GM18498 (cell line): ENCODE results near the gene OR51M1.
"Not testable (repeated sequence)": the region's sequence is repeated elsewhere in the genome, so short reads cannot be mapped to it uniquely, and the experiment has no call there.

ENCODE experiments used
- ATAC-seq: cut with Tn5 transposase; IDR thresholded peaks from one replicate; pipeline ENCODE4 v1.9.1; 2021; ENCODE audit warnings: mild to moderate bottlenecking, moderate library complexity; ENCODE audit not compliant: unreplicated experiment

Gene OR51M1, protein sequence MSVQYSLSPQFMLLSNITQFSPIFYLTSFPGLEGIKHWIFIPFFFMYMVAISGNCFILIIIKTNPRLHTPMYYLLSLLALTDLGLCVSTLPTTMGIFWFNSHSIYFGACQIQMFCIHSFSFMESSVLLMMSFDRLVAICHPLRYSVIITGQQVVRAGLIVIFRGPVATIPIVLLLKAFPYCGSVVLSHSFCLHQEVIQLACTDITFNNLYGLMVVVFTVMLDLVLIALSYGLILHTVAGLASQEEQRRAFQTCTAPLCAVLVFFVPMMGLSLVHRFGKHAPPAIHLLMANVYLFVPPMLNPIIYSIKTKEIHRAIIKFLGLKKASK

DNA sequence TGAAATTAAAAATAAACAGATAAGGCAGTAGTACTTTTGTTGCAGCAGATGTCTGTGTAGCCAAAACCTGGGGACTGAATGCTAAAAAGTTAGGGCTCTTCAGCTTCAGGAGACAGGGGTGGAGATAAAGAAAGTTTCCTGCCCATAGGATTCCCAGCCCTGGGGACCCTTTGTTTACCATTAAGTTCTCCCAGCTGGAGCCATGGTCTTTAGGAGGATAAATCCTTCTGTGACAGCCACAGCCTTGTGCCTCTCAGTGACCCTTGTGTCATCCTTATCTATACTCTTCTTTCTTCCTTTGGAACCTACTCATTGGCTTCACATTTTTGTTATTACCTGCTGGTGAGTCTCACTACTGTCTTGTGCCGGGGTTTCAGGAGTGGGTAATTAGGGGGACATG lies at the start of gene OR51M1:
OR51M1 (plus strand) TSS at position 237 of the 400 bp plus-strand sequence. CDS start 5,587 bp downstream, outside the sequence.
- ATAC-seq = no peak

DNA sequence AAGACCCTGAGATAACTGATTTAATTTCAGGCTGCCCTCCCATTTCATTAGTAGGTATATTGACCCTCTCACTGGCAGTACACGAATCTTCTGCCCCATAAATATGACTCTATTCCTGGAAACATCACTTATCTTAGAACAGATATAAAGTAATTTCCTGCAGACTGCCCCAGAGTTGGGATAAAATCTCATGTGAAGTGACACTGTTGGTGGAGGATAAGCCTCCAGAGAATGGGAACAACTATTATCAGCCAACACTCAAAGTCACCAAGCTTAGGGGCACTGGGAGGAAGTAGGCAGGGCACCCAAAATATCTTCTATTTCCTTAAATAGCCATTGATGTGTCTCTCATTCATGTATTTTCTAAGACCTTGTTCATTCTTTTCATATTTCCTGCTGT lies 48.4 kb upstream of the OR51M1 start:
- ATAC-seq = no peak

DNA sequence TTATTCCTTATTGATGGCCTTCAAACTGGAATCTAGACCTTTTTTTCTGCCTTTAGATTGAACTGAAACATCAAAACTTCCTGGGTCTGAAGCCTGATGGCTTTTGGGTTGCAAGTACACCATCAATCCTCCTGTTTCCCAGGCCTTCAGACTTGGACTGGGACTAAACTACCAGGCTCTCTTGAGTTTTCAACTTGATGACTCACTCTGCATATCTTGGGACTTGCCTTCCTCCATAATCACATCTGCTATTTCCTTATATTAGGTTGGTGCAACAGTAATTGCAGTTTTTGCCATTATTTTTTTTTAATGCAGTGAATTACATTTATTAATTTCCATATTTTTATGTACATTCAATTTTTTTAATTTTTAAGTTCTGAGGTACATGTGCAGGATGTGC lies 47.3 kb upstream of the OR51M1 start:
- no peak for ATAC-seq

DNA sequence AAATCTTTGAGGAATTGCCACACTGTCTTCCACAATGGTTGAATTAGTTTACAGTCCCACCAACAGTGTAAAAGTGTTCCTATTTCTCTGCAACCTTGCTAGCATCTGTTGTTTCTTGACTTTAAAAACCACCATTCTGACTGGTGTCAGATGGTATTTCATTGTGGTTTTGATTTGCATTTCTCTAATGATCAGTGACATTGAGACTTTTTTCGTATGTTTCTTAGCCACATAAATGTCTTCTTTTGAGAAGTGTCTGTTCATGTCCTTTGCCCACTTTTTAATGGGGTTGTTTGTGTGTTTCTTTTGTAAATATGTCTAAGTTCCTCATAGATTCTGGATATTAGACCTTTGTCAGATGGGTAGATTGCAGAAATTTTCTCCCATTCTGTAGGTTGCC lies 46.4 kb upstream of the OR51M1 start:
- ATAC-seq = not testable (repeated sequence)

DNA sequence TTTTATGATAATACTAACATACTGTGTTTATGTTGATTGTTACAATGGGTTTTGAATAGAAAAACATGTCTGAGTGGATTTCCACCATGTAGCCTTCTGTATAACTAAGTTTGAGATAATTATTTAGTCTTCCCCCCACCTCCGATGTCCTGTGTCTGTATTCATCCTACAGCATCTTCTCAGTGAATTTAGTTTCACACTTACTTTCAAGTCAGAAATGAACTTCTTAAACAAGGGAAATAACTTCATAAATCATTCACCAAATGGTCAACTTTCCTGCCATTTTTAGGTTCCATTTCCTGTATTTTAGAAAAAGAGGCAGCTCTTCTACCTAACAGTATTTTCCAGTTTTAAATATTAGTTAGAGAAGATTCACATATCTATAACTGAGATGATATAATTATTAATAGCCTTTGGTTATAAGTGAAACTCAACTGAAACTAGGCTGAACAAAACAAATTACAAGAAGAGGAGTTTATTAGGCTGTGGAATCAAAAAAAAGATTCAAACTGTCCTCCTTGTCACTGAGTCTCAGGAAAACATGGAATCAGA lies 43.8 kb upstream of the OR51M1 start:
- ATAC-seq = peak; percentile 71

DNA sequence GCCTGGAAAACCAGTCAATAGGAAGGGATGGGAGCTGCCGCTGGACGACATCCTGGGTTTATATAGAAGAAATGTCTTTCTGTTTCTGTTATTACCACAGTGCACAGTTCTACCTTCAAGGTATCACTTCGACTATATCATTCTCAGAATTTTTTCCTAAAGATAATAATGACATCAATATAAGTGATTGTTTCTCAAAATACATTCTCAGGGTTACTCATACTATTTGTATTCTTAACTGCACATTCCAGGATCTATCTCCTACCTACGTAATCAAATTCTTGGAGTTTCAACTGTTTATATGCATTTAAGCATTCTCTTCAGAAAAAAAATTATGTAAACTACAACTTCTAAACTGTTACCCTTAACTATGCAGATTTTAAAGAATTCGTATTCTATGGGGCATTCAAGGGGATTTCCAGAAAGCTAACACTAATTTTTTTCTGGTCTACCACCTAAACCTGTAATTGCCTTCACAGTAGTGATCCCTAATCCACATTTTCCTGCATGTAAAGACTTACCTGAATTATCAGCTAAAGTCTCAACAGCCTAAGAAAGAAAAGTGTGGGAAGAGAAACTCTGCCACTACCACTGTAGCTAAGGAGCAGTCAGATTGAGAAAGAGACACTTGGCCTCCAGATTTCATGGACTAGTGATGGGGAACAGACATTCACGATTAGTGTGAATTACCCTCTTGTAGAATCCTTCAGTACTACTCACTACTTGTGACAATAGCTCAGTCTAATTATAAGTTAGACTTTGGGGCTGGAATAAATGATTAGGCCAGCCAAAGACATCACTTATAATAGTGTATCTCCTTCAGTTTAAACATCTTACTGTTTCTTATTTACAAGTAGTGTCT lies 39.9 kb upstream of the OR51M1 start, which contains the start of gene OR51B5:
OR51B5 (minus strand) TSS at position 51 of the 862 bp plus-strand sequence; CDS start at position 51, 0 bp downstream.
- no peak for ATAC-seq

DNA sequence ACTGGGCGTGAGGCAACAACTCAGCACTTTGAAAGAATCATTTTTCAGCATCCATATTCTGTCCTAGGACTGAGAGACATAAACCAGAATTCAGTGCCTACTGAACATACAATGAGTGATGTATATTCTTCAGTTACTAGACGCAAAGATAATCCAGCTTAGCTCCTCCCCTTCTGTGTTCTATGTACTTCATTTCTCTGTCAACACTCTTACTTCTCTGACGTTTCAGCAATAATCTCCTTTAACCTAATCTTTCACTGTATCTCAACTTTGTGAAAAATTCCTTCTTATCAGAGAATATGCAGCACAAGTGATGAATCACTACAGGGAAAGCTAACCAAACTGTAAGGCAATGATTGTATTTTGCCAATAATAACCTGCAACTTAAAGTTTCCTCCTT lies 37.8 kb upstream of the OR51M1 start:
- ATAC-seq = no peak

DNA sequence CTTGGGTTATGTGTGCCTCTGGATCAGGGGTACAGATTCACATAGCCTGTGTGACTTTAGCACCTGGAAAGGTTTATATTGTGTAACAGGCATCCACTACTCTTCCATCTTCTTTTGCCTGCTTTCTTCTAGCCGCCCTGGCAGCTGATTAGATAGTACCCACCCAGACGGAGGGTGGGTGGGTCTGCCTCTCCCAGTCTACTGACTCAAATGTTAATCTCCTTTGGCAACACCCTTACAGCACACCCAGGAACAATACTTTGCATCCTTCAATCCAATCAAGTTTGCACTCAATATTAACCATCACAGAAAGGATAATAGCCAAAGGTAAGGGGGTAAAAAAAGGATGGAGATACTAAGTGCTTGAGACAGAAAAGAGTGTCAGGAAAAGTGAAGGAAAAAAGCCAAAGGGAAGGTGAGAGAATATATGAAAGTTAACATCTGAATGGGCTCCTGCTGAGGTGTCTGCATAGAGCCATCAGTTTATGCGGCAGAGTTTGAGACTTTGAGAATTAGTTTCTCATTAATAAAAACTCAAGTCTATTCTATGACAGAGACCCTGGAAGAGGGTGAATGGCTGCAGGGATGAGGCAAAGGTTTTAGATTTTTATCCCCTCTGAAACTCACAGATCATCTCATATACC lies 34.9 kb upstream of the OR51M1 start:
- ATAC-seq = no peak

DNA sequence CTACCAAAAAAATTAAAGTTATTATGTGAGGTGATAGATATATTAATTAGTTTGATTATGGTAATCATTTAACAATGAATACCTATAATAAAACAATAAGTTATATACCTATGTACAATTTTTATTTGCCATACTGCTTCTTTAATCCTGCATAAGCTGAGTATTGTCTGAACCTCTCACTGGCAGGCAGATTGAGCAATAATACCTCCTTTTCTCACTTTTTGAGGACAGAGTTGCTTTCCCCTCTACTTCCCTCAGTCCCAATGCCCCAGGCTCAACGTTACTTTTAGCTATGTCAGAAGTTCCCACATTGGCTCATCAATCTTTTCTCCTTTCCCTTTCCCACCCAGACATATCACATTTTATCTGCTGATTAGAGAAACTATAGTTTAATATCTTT lies 34.1 kb upstream of the OR51M1 start:
- no peak for ATAC-seq

DNA sequence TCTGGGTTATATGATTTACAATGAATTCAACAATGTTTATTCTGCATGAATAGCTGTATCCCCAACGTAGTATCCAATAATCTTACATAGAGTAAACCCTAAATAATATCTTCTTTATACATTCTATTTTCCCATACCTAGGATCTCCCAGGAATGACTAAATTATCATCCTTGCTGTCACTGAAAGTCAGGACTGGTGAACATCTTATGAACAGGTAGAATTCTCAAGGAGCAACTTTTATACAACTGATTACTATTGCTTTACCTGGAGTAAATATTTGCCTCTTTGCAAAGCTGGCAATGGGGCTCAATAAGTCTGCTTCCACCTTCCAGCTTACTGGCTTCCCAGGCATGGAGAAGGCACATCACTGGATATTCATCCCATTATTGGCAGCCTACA lies 32.4 kb upstream of the OR51M1 start, which contains the start of gene OR51B6:
OR51B6 (plus strand) TSS at position 301 of the 400 bp plus-strand sequence; CDS start at position 301, 0 bp downstream.
- no peak for ATAC-seq

DNA sequence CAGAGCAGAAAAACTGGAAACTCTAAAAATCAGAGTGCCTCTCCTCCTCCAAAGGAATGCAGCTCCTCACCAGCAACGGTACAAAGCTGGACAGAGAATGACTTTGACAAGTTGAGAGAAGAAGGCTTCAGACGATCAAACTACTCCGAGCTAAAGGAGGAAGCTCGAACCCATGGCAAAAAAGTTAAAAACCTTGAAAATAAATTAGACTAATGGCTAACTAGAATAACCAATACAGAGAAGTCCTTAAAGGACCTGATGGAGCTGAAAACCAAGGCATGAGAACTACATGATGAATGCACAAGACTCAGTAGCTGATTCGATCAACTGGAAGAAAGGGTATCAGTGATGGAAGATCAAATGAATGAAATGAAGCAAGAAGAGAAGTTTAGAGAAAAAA lies 27.6 kb upstream of the OR51M1 start:
- not testable (repeated sequence) for ATAC-seq

DNA sequence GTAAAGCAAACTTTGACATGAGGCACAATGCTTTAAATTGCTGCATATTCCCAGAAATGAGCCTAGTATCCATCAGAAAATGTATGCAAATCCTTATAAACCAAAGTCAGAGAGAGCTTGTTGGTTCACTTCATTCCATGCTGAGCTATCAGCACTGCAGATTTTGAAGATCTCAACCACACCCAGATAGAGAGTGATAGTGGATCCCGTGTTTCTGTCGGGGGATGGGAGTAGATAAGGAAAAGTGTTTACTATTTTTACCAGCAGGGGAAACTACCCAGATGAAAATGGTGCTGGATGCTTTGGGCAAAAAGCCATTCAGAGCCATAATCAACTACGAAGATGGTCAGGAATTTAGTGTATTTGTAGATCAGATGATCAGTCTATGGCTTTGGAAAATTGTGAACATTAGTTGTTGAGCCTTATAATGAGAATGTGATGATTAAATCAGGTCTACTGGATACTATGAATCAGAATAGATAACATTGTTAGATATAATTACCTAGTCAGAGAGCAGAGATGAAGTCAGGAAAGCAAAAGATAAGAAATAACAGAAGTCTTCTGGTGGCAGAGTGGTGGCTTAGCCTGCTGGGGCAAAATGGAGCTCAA lies 21.5 kb upstream of the OR51M1 start:
- ATAC-seq = no peak

DNA sequence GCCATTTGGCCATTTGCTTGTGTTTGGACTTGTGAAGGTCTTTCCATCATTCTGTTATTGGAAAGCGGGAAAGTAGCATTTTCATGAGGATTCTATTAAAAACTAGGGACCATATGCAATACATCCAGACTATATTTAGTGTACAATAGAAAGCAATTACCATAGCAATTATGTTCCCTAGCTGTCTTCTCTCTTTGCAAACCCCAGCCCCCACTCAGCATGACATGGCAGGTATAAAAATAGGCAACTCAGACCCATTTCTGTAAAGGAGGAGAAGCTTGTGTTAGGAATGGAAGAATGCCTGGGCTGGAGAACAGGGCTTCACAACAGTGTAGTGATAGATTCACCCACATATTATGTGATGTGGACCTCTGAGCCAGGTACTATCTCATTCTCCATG lies 19.9 kb upstream of the OR51M1 start:
- ATAC-seq = no peak

DNA sequence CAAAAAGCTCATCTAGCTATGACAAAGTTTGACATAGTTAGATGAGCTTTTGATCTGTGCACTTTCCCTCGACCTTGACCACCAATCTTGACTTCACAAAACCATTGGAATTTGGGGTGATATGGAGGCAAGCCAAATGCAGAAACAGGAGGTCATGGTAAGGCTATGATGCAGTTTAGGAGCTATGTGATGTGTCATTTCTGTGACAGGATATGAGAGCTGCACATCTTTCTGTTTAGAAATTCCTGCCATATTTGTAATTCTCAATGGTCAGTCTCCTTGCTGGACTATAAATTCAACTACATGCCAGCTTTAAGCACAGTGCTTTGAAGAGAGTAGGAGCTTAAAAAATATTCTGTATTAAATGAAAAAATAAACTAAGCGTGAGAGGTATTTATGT lies 19.4 kb upstream of the OR51M1 start:
- ATAC-seq = no peak

DNA sequence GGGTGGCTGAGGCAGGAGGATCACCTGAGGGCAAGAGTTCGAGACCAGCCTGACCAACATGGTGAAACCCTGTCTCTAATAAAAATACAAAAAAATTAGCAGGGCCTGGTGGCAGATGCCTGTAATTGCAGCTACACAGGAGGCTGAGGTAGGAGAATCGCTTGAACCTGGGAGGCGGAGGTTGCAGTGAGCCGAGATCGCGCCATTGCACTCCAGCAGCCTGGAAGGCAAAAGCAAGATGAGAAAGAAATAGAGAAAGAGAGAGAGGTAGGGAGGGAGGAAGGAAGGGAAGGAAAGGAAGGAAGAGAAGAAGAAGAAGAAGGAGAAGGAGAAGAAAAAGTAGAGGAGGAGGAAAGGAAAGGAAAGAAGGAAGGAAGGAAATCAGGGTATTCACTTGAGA lies 17.2 kb upstream of the OR51M1 start:
- not testable (repeated sequence) for ATAC-seq

DNA sequence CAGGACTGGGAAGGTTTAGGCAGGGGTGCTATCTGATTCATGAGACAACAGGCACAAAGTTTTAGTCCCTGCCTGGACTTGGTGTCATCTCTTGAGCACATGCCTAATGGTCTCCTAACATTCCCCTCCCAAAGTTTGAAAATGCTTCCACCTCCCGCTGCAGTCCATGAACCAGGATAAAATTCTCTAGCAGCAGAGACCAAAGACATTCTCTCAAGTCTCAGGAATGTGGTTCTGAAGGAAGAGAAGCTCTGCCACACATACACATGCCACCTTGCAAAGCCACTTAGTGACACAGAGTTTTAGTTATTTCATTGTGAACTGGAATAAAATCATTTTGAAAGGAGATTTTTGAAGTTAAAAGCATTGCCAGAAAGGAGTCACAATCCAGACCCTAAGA lies 16.8 kb upstream of the OR51M1 start:
- ATAC-seq = no peak

DNA sequence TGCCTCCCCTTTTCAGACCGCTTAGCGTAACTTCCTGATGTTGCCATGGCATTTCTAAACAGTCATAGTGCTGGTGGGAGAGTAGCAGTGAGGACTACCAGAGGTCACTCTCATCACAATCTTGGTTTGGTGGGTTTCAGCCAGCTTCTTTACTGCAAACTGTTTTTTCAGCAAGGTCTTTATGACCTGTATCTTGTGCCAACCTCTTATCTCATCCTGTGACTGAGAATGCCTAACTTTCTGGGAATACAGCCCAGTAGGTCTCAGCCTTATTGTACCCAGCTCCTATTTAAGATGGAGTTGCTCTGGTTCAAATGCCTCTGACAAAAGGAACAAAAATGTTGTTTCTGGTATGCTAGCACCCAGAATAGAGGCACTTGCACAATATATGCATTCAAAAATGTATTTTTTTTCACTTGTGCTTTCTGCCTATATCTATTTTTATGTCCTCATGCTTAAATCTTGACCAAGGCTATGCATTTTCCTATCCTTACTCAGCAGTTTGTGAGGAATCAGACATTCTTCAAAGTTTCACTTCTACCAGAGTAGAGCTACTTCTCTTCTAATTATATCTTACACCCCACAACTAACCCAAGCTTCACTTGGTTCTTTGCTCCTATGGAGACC lies 16.1 kb upstream of the OR51M1 start:
- no peak for ATAC-seq

DNA sequence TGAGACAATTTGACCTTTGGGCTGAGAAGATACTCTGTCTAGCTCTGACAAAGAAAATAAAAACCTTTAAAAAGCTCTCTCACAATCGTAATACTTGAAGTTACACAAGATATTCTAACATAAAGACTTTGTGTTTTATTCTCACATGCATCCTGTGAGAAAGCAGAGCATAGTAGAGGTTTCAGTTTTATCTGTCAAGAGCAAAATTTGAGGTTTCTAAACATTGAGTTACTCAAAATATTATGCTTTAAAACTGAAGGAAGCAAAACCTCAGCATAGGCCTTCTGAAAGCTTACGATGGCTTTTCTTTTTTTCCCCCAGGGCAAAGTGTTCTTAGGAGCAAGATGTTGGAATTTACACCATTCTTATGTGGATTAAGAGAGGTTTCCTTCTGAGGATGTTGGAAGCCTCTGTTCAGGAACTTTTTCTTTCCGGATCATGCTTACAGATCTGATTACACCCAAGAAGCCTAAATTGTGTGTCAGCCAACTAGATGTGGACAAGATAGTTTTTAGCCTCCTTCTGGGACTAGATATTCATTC lies 15.0 kb upstream of the OR51M1 start:
- ATAC-seq = no peak

DNA sequence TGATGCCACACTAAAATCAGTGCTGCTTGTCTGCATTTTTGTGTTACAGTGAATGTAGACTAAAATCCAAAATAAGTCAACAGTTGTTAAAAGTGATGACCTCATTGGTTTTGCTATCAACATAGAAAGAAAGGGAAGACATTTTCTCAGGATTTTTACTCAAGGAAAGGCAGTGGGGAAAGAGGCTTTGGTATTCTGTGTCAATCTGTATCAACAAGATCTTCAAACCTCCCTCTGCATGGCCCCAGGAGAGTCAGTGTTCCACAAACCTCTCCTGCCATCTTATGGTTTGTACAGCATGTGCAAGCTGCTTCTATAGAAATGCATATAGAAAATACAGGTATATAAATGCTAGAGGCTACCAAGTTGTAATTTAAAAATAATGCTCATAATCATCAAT lies 13.8 kb upstream of the OR51M1 start:
- ATAC-seq = peak; percentile 65
